H1 (cell line): Measurements from ENCODE around the gene SPATA16. TPM values are rescaled to one million over a fixed set of nuclear protein-coding genes. Genes with fewer than 3 reads are reported as not detected.

ENCODE experiments used
- CTCF ChIA-PET: fragments of 300-600 bp; sonication (Branson Sonifier 250); formaldehyde crosslinking; loops from one replicate; lab custom pipeline; 2021; ENCODE audit not compliant: partially characterized antibody; lab: Charles Lee
- POLR2A ChIA-PET: fragments of 300-600 bp; sonication (Branson Sonifier 250); formaldehyde crosslinking; loops from one replicate; lab custom pipeline; 2021; ENCODE audit warnings: inconsistent platforms; ENCODE audit not compliant: partially characterized antibody; lab: Charles Lee
- DNase-seq, 2 experiments: peaks; one replicate each; pipeline versions ENCODE4 v3.0.0 to v3.0.0-alpha.2; 2010 to 2022; ENCODE audit warnings: low spot score in 2 of 2, low read depth in 1 of 2, mixed read lengths in 1 of 2
- FAIRE-seq: peaks from 2 replicates; lab custom pipeline; 2011; peaks lifted over from hg19 to GRCh38; lab: Jason Lieb, UNC
- H2AFZ ChIP-seq: 2 replicates; pipeline ENCODE4 v1.8.1; 2012; ENCODE audit warnings: low read length, inconsistent platforms
- H2AK5ac ChIP-seq: 2 replicates; pipeline ENCODE4 v1.6.1; 2013; ENCODE audit warnings: low read depth, low read length
- H2BK120ac ChIP-seq: replicated peaks from 2 replicates; pipeline ENCODE3; 2013; ENCODE audit warnings: low read depth, low read length, inconsistent platforms
- H2BK12ac ChIP-seq: 2 replicates; pipeline ENCODE4 v1.6.1; 2013; ENCODE audit warnings: low read depth, low read length
- H2BK15ac ChIP-seq: 2 replicates; pipeline ENCODE4 v1.6.1; 2013; ENCODE audit warnings: low read length
- H2BK20ac ChIP-seq: 2 replicates; pipeline ENCODE4 v1.6.1; 2013; ENCODE audit warnings: low read length
- H2BK5ac ChIP-seq: 2 replicates; pipeline ENCODE4 v1.6.1; 2013; ENCODE audit warnings: low read depth, low read length
- H3K14ac ChIP-seq: 2 replicates; pipeline ENCODE4 v1.6.1; 2013; ENCODE audit warnings: inconsistent platforms; ENCODE audit not compliant: insufficient read length
- H3K18ac ChIP-seq: 2 replicates; pipeline ENCODE4 v1.6.1; 2013; ENCODE audit warnings: low read length; ENCODE audit errors: extremely low read depth
- H3K23ac ChIP-seq: 2 replicates; pipeline ENCODE4 v1.6.1; 2013; ENCODE audit warnings: inconsistent platforms; ENCODE audit not compliant: insufficient read length
- H3K23me2 ChIP-seq: 2 replicates; pipeline ENCODE4 v1.6.1; 2013; ENCODE audit warnings: low read depth, low read length
- H3K27ac ChIP-seq: 2 replicates; pipeline ENCODE4 v1.6.1; 2011; ENCODE audit warnings: low read depth, low read length, inconsistent platforms
- H3K27me3 ChIP-seq, 4 experiments: replicated peaks in 1 of 4; 1 replicate in 1 of 4; 2 replicates in 3 of 4; pipeline versions ENCODE4 v1.6.1 to v1.8.1; 2011 to 2013; ENCODE audit warnings: low read length in 3 of 4, mild to moderate bottlenecking in 3 of 4, inconsistent platforms in 2 of 4, mixed read lengths in 2 of 4, moderate library complexity in 1 of 4; ENCODE audit not compliant: control insufficient read depth in 3 of 4, insufficient read depth in 3 of 4; ENCODE audit errors: extremely low read depth in 1 of 4
- H3K36me3 ChIP-seq, 4 experiments: 2 replicates each; pipeline versions ENCODE4 v1.6.1 to v1.8.1; 2011 to 2013; ENCODE audit warnings: mild to moderate bottlenecking in 4 of 4, low read length in 3 of 4, moderate library complexity in 2 of 4, control low read depth in 1 of 4, inconsistent platforms in 1 of 4; ENCODE audit not compliant: insufficient read depth in 4 of 4, control insufficient read depth in 2 of 4
- H3K4ac ChIP-seq: replicated peaks from 2 replicates; pipeline ENCODE3; 2013; ENCODE audit warnings: low read length, low read depth, mixed read lengths, inconsistent platforms; ENCODE audit not compliant: insufficient read length
- H3K4me1 ChIP-seq, 4 experiments: replicated peaks in 1 of 4; 1 replicate in 1 of 4; 2 replicates in 3 of 4; pipeline versions ENCODE4 v1.6.1 to v1.8.1; 2011 to 2013; ENCODE audit warnings: low read length in 3 of 4, inconsistent platforms in 2 of 4, mixed read lengths in 1 of 4; ENCODE audit not compliant: insufficient read depth in 4 of 4, control insufficient read depth in 3 of 4
- H3K4me2 ChIP-seq, 2 experiments: 2 replicates each; pipeline versions ENCODE4 v1.6.1 to v1.8.1; 2011 to 2013; ENCODE audit warnings: low read depth in 2 of 2, low read length in 2 of 2, control low read depth in 1 of 2, inconsistent platforms in 1 of 2, mild to moderate bottlenecking in 1 of 2; ENCODE audit not compliant: insufficient read depth in 1 of 2
- H3K4me3 ChIP-seq, 4 experiments: fragments of 200-600, 300-600 bp in 1 of 4; sonication (generic), shearing (Covaris generic), sonication (Bioruptor Twin) in 1 of 4; 2 replicates each; pipeline versions ENCODE4 v1.5.1 to v1.8.1; 2011 to 2016; ENCODE audit warnings: low read length in 4 of 4, low read depth in 3 of 4, control low read depth in 2 of 4, inconsistent platforms in 2 of 4, mild to moderate bottlenecking in 2 of 4, mixed read lengths in 1 of 4, moderate library complexity in 1 of 4; ENCODE audit not compliant: insufficient read depth in 2 of 4; ENCODE audit errors: extremely low read depth in 1 of 4
- H3K56ac ChIP-seq: replicated peaks from 2 replicates; pipeline ENCODE3; 2013; ENCODE audit warnings: low read depth, mild to moderate bottlenecking, mixed read lengths, low read length, inconsistent platforms; ENCODE audit not compliant: insufficient read length
- H3K79me1 ChIP-seq: 2 replicates; pipeline ENCODE4 v1.6.1; 2013; ENCODE audit warnings: low read depth, low read length, control low read depth
- H3K79me2 ChIP-seq, 2 experiments: 2 replicates each; pipeline versions ENCODE4 v1.6.1 to v1.8.1; 2012 to 2013; ENCODE audit warnings: low read length in 2 of 2, mild to moderate bottlenecking in 2 of 2, inconsistent platforms in 1 of 2; ENCODE audit not compliant: insufficient read depth in 2 of 2, control insufficient read depth in 1 of 2
- H3K9ac ChIP-seq, 4 experiments: replicated peaks in 1 of 4; 1 replicate in 1 of 4; 2 replicates in 3 of 4; pipeline versions ENCODE4 v1.6.1 to v1.8.1; 2011 to 2013; ENCODE audit warnings: low read depth in 3 of 4, low read length in 3 of 4, control low read depth in 2 of 4, mild to moderate bottlenecking in 2 of 4, moderate library complexity in 2 of 4, inconsistent platforms in 1 of 4; ENCODE audit errors: extremely low read depth in 1 of 4
- H3K9me3 ChIP-seq, 2 experiments: 2 replicates each; pipeline versions ENCODE4 v1.6.1 to v1.8.1; 2012 to 2013; ENCODE audit warnings: mild to moderate bottlenecking in 2 of 2, moderate library complexity in 2 of 2, control low read depth in 1 of 2, inconsistent platforms in 1 of 2, low read depth in 1 of 2, low read length in 1 of 2, mixed read lengths in 1 of 2; ENCODE audit not compliant: insufficient read depth in 2 of 2
- H4K20me1 ChIP-seq, 2 experiments: replicated peaks in 1 of 2; 2 replicates each; pipeline versions ENCODE3 to v1.8.1; 2011 to 2013; ENCODE audit warnings: inconsistent platforms in 2 of 2, low read length in 2 of 2, mild to moderate bottlenecking in 1 of 2; ENCODE audit not compliant: insufficient read depth in 2 of 2, control insufficient read depth in 1 of 2
- H4K5ac ChIP-seq: 2 replicates; pipeline ENCODE4 v1.6.1; 2013; ENCODE audit warnings: low read length, low read depth, mixed read lengths, inconsistent platforms; ENCODE audit not compliant: insufficient read length
- H4K8ac ChIP-seq: 2 replicates; pipeline ENCODE4 v1.8.0; 2013; ENCODE audit warnings: mild to moderate bottlenecking, moderate library complexity, low read length, inconsistent platforms; ENCODE audit not compliant: insufficient read depth; ENCODE audit errors: extremely low read depth
- H4K91ac ChIP-seq: replicated peaks from 2 replicates; pipeline ENCODE3; 2013; ENCODE audit warnings: low read length, mixed read lengths, inconsistent platforms; ENCODE audit not compliant: insufficient read length
- RBBP5 ChIP-seq: IDR thresholded peaks from 2 replicates; pipeline ENCODE4 v1.7.1; 2012; ENCODE audit warnings: low read depth, mild to moderate bottlenecking, inconsistent platforms, low read length, moderate library complexity, borderline replicate concordance
- TEAD4 ChIP-seq: IDR thresholded peaks from 2 replicates; pipeline ENCODE4 v1.6.1; 2012; ENCODE audit warnings: low read depth, low read length, inconsistent platforms, mixed read lengths
- WGBS, 2 experiments: shearing (Covaris generic) in 1 of 2; methylation state at CpG; one replicate each; pipeline versions ENCODE4 v1.1.6 to v1.1.7; 2013 to 2015; ENCODE audit warnings: low lambda C conversion rate in 2 of 2, mixed read lengths in 2 of 2, inconsistent platforms in 1 of 2, low coverage in 1 of 2, missing lambda C conversion rate in 1 of 2; ENCODE audit not compliant: insufficient replicate concordance in 2 of 2, insufficient coverage in 1 of 2, insufficient read length in 1 of 2; ENCODE audit errors: extremely low coverage in 1 of 2, missing lambda C conversion rate in 1 of 2; 5-methylcytosine and 5-hydroxymethylcytosine counted together
- polyA plus RNA-seq, 7 experiments: library from polyadenylated mRNA; depleted of rRNA in 3 of 7; stranded (reverse) in 5 of 7; unstranded in 2 of 7; fragments of >200 nt in 5 of 7; fragments of 200-250 nt in 2 of 7; gene quantifications; 1 replicate in 5 of 7; 2 replicates in 1 of 7; 4 replicates in 1 of 7; pipeline versions ENCODE4 v1.2.1 to v1.2.3, GENCODE V29; 2011 to 2013; ENCODE audit warnings: missing spikeins in 2 of 7, mixed read lengths in 2 of 7
- total RNA-seq: library from RNA; stranded (reverse); fragmentation: NEBNext Ultra II Directional; extraction: Animal tissue kit (Norgen Biotek cat#: 25700); gene quantifications from 2 replicates; pipeline ENCODE4 v1.2.1, GENCODE V29; 2021

Gene SPATA16
- total and polyA plus RNA-seq, 2 of the 8 experiments (the other 6 are each of a cell fraction or from before 2014, with no cell fraction given), result 0.05 to 2.7 TPM

DNA sequence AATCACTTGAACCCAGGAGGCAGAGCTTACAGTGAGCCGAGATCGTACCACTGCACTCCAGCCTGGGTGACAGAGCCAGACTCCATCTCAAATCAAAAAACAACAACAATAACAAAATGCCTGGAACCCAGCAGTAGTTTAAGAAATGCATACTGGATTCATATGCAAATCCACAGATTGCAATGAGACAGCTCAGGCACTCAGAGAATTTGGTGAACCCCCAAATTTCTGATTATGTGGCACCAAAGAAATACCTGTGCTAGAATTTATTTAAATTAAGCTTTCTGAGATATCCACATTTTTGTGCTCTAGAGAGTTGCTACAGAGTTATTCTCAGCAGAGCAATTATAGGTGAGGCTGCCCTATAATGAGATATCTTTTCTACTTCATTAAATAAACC is 29.7 kb downstream of the SPATA16 start:
- peak overlapping the region; percentile 43 for H4K5ac ChIP-seq
- CTCF ChIA-PET, result no interaction called here
- H3K36me3 ChIP-seq, result no peaks in the 10 kb centered on the region
- no peak overlapping the region; the same call in 1 of the 2 replicates for H3K27ac ChIP-seq
- H2BK15ac ChIP-seq, result no peak overlapping the region
- TF ChIP-seq RBBP5 (no peak), TEAD4 (peak; percentile 10; the same call in 1 of the 2 replicates)
- FAIRE-seq (no peak), DNase-seq (no peak)
- no peaks in the 10 kb centered on the region for H3K79me1 ChIP-seq
- H2BK5ac ChIP-seq, result no peak overlapping the region
- no peaks in the 10 kb centered on the region for H3K79me2 ChIP-seq
- H3K56ac ChIP-seq, result no peak overlapping the region
- no peaks in the 10 kb centered on the region for H3K27me3 ChIP-seq
- no peaks in the 10 kb centered on the region for H3K23me2 ChIP-seq
- 67% methylated on average over 2 of the region's 2 CpGs; no CpG with 5 or more reads in 1 of the 2 experiments for WGBS, 2 experiments
- no peak overlapping the region for H4K8ac ChIP-seq
- H4K20me1 ChIP-seq, result no peaks in the 10 kb centered on the region
- H3K9me3 ChIP-seq, result no peaks in the 10 kb centered on the region
- no peak overlapping the region for H3K4me3 ChIP-seq
- no peak overlapping the region for H3K23ac ChIP-seq
- H3K14ac ChIP-seq, result no peak overlapping the region
- no peak overlapping the region for H4K91ac ChIP-seq
- no peak overlapping the region for H3K9ac ChIP-seq
- peaks cover 0 to 3% (median 1%) of the 10 kb centered on the region in 4 experiments; a peak in 2 of 7 replicates for H3K4me1 ChIP-seq
- no peak overlapping the region for H2BK12ac ChIP-seq
- no peak overlapping the region for H2BK20ac ChIP-seq
- H2AFZ ChIP-seq, result no peak overlapping the region
- H2AK5ac ChIP-seq, result no peak overlapping the region
- no peak overlapping the region for H3K4ac ChIP-seq
- no peak overlapping the region for H3K18ac ChIP-seq
- no peak overlapping the region; a peak in 1 of 4 replicates for H3K4me2 ChIP-seq
- POLR2A ChIA-PET, result no interaction called here
- H2BK120ac ChIP-seq, result no peak overlapping the region
